DND-41 (cell line): ENCODE results near the gene FYB1.

Source experiments
- CTCF ChIP-seq: IDR thresholded peaks from 2 replicates; pipeline ENCODE4 v1.5.1; 2012; ENCODE audit warnings: borderline replicate concordance, low read length, moderate library complexity, mild to moderate bottlenecking; ENCODE audit not compliant: poor library complexity, severe bottlenecking; ENCODE audit errors: extremely low read depth
- EZH2 ChIP-seq: IDR thresholded peaks from 3 replicates; pipeline ENCODE4 v1.6.1; 2012; ENCODE audit warnings: borderline replicate concordance, low read depth, mild to moderate bottlenecking, moderate library complexity, low read length, inconsistent platforms; ENCODE audit not compliant: severe bottlenecking

- no peak for TF ChIP-seq CTCF
- TF ChIP-seq EZH2, result no peak
These were observed 50.3 kb downstream of the FYB1 start for GRCh38 chr5:39169081-39169480.
